Activated CD4-positive, alpha-beta T cell treated with anti-CD3 and anti-CD28 coated beads, Interleukin-2, Interleukin-4, amounts not matched to agents 100 ng/mL and 50 ng/mL, durations not matched to agents 16 hours and 8 hours (primary cell): ENCODE data around the gene P2RX1.
"Not testable (repeated sequence)": the region's sequence is repeated elsewhere in the genome, so short reads cannot be mapped to it uniquely, and the experiment has no call there.

Source experiments
- DNase-seq: peaks from one replicate; pipeline ENCODE4 v3.0.0-alpha.2; 2020; ENCODE audit warnings: low spot score

The P2RX1 gene

GRCh38 chr17:3857261-3858105 is 58.8 kb downstream of the P2RX1 start:
- DNase-seq, result no peak

GRCh38 chr17:3854204-3854603 is 62.1 kb downstream of the P2RX1 start:
- DNase-seq, result not testable (repeated sequence)

- no peak for DNase-seq
Measured at GRCh38 chr17:3852561-3852960, 63.7 kb downstream of the P2RX1 start.

DNA sequence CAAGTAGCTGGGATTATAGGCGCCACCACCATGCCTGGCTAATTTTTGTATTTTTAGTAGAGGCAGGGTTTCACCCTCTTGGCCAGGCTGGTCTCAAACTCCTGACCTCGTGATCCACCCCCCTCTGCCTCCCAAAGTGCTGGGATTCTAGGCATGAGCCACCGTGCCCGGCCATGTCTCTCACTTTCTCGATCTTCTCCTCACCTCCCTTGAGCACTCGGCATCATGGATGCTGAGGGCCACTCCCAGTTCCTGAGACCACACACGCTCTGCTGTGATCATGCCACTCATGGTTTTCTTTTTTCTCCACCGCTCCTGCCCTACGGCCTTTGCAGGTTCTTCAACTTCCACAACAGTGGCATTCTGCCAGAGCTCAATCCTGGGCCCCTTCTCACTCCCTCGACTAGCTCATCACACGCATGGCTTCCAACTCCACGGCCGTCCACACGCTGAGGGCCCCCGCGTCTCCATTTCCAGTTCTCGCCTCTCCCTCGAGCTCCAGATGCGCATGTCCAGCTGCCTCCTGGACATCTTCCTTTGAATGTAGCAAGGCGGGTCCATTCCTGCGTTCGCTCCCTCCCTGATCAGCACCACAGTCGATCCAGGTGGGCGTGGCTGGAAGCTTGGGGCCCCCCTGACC is 64.7 kb downstream of the P2RX1 start:
- DNase-seq, result no peak

DNA sequence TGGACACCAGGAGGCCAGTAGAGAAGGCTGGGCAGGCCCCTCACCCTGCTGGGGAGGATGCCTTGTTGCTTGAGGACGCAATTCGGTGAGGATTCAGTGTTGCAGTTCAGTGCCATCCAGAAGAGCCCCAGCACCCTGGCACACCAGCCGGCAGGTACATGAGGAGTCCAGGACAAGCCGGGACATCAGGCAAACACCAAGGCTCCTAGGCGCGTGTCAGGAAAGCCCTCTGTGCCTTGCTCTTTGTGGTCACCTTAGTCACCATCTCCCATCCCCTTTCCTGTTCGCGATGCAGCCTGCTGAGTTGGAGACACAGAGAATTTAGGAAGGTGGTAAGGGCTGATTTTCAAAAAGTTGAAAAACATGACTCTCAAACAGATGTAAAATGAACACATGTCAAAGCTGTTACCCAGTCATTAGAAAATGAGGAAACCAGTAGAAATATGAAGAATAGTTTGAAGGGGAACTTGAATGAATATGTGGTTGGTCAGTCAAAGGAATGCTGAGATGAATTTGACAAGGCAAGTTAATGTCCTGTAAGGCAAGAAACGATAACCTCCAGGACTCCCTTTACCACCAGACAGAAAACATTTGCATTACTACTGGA is 67.9 kb downstream of the P2RX1 start:
- DNase-seq, result no peak

DNA sequence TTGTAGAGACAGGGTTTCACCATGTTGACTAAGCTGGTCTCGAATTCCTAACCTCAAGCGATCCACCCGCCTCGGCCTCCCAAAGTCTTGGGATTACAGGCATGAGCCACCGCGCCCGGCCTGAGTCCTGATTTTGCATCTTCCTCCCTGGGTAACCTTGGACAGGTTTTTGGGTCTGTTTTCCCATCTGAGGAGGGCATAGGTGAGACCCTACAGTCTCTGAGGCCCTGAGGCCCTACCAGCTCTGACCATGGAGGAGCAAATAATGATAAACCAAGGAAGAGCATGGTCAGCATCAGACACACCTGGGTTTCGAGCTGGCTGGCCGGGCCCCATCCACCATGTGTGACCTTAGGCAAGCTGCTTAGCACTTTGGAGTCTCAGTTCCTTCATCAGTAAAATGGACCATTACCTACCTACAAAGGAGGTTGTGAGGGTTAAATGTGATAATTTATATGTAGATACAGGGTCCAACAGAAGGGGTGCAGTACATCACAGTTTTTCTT is 69.0 kb downstream of the P2RX1 start:
- DNase-seq, result no peak
